NCI-H1048 (cell line): ENCODE results near the gene PADI1.

Experiments used
- DNase-seq: peaks from one replicate; lab custom pipeline; 2025; lab: John Stamatoyannopoulos, UW

Gene PADI1, protein sequence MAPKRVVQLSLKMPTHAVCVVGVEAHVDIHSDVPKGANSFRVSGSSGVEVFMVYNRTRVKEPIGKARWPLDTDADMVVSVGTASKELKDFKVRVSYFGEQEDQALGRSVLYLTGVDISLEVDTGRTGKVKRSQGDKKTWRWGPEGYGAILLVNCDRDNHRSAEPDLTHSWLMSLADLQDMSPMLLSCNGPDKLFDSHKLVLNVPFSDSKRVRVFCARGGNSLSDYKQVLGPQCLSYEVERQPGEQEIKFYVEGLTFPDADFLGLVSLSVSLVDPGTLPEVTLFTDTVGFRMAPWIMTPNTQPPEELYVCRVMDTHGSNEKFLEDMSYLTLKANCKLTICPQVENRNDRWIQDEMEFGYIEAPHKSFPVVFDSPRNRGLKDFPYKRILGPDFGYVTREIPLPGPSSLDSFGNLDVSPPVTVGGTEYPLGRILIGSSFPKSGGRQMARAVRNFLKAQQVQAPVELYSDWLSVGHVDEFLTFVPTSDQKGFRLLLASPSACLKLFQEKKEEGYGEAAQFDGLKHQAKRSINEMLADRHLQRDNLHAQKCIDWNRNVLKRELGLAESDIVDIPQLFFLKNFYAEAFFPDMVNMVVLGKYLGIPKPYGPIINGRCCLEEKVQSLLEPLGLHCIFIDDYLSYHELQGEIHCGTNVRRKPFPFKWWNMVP

DNA sequence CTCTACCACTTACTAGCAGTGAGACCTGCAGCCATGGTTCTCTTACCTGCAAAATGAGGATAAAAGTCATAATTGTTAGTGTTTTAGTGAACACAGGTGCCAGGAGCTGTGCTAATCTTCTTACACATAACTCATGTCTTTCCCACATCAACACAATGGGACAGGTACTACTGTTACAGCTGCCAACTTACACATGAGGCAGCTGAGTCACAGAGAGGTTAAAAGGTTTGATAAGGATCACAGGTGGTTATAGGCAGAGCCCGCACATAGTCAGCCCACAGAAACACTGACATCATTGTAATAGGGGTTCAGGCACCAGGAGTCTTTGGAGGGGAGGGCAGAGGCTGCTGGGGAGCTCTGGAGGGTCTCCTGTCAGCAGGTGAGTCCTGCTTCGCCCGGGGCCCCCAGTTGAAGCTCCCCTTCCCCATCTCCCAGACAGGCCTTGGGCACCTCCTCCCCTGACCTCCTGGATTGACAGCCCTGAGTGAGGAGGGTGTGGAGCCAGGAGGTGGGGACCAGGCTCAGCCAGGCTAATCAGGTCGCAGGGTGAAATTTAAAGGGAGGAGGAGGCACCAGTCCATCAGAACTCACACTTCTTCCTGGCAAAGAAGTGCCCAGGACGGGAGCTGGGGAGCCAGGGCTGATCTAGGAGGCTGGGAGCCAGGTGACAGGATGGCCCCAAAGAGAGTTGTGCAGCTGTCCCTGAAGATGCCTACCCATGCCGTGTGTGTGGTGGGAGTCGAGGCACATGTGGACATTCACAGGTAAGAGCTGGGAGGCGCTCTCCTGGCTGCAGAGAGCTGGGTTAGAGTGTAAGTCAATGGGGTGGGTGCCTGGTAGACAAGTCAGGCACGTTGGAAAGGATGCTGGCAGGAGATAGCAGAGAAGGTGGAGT lies at the start of gene PADI1:
TSS of gene PADI1 (plus strand) at position 583 of the 895 bp plus-strand sequence. CDS start at position 673, 90 bp downstream.
- DNase-seq: no peak

DNA sequence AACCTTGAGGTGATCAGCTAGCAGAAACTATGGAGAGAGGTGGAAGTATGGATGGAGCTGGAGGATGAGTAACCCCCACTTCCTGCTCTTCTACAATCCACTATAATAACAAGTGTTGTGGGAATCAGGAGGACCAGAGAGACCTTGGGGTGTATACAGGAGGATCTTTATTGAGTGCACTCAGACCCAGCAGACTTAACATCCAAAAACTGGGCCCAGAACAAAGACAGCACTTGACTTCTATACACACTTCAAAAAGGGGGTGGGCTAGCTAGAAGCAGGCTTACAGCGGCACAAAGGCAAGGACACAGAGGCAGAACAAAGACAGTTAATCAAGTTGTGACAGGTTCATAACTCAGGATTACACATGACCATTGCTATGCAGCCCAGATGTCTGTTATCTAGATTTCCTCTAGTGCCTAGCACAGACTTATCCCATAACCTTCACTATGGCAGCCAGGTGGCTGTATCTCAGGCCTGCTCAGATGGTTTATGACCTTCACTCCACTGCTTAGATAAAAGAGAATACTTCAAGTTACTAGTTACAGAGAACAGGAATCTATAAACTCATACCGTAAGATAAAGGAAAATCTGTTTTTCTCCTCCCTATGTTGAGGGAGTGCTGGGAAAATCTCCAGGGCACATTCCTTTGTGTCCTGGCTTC lies 49.5 kb upstream of the PADI1 start:
- DNase-seq: no peak

DNA sequence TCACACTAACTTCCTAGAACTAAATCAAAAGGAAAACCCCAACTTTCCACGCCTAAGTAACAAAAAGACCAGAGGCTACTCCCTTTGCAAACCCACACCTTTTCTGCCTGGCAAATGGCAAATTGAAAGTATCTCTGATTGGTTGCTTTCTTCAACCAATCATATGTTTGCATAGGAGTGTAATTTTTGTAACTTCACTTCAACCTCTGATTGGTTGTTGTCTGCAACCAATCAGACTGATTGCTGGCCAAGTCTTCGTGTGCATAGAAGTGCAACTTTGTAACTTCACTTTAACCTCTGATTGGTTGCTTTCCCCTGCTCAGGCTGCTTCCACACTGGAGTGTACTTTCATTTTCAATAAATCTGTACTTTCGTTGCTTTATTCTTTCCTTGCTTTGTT lies 48.8 kb upstream of the PADI1 start:
- no peak for DNase-seq

DNA sequence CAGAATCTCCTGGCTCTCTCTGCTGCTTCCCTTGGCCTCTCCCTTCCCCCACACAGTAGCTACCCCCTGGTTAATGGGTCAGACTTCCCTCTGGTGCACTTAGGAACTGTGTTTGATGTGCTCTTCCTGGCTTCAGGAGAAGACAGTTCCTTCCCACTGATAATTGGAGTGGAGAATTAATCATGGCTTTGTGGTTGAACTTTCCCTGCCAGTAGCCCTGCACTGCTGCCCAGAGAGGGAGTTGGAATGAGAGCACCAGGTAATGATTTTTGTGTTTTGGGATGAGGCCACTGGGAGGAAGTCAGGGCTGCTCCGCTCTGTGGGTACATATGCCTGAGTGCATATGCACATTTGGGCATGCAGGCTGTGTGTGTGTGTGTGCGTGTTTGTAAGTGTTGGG lies 46.0 kb upstream of the PADI1 start:
- no peak for DNase-seq

DNA sequence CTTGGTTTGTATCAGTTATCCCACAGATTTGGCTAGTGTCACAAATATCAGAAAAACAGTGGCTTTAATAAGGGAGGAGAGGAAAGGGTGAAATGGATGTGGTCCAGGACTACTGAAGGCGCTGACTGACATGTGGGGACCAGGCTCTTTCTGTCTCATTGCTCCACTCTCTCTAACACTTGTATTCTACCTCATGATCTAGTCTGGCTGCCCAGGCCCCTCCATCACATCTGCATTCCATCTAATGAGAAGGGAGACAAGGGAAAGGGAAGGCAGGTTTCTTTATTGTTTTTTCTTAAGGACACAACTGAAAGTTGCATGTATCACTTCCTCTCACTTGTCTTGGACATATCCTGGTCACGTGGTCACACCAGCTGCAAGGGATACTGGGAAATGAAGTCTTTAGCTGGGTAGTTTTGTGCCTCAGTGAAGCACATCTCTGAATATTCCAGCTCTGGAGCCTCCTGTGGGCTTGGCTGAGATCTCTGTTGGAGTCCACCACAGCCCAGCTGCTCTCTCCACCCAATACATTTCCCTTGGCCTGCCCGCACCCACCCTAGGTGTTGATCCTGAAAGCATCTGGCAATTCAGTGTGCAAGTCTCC lies 43.7 kb upstream of the PADI1 start:
- DNase-seq: no peak

DNA sequence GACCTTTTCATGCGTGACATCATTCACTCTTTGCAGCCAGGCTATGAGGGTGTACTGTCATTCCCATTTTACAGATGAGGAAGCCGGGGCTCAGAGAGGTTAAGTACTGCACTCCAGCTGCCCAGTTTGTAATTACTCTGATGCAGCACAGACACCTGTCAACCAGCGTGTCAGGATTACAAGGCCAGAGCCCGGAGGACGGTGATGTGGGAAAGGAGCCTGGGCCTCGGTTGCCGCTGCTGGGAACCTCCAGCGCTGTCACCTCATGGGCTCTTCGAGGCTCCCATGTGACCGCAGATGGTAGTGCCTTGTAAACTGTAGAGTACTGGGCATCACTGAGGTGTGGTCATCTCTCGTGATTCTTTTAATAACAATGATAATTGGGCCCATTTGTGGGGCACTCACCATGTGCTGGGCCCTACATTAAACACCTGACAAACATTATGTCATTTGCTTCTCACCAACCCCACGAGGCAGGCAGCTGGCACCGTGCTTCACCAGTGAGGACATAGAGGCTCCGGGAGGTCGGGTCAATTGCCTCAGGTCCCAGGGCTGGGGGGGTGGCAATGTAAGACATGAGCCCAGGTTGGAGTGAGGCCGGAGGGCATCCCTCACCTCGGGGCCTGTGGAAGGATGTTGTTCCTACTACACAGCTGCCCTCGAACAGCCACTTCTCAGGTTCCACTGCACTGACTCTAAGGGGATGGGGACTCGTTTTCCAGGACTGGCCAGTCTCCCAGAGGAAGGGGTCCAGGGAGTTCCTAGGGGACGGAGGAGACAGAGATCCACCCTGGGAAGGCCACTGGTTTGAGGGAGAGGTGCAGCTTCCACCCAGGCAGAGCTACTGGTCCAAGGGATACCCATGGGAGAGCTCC lies 42.8 kb upstream of the PADI1 start:
- no peak for DNase-seq

DNA sequence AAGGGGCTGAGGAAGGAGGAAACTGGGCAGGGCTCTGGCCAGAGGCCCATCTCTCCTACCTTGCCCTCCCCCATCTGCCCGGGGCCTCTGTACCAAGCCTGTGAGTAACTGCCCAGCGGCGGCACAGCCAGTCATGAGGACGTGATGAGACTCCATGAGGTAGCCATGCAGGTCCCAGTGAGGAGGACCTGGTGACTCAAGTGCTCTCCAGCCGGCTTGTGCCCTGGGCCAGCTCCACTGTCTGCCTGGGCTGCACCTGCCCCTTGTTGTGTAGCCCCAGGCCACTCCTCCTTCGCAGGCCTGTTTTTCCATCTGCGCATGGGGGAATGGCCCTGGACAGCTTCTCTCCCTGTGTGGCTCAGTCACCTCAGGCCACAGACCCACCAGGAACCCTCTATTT lies 42.0 kb upstream of the PADI1 start:
- DNase-seq: no peak

DNA sequence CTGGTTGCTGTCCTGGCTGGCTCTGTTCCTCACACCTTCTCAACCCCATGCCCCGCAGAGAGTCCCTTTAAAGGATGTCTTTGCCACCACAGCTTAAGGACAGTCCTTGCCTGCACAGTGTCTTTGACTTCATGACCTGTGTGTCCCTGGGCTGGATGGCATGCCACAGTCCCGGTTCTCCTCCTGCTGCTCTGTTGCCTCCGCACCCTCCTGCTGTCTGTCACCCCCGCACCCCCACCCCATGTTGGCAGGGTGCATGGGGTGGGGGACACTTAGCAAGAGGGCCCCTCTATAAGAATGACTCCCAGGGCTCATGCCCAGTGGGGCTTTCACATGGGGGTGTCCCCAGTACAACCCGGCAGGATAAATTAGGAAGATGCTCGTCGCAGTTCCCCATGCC lies 41.6 kb upstream of the PADI1 start:
- DNase-seq: no peak

DNA sequence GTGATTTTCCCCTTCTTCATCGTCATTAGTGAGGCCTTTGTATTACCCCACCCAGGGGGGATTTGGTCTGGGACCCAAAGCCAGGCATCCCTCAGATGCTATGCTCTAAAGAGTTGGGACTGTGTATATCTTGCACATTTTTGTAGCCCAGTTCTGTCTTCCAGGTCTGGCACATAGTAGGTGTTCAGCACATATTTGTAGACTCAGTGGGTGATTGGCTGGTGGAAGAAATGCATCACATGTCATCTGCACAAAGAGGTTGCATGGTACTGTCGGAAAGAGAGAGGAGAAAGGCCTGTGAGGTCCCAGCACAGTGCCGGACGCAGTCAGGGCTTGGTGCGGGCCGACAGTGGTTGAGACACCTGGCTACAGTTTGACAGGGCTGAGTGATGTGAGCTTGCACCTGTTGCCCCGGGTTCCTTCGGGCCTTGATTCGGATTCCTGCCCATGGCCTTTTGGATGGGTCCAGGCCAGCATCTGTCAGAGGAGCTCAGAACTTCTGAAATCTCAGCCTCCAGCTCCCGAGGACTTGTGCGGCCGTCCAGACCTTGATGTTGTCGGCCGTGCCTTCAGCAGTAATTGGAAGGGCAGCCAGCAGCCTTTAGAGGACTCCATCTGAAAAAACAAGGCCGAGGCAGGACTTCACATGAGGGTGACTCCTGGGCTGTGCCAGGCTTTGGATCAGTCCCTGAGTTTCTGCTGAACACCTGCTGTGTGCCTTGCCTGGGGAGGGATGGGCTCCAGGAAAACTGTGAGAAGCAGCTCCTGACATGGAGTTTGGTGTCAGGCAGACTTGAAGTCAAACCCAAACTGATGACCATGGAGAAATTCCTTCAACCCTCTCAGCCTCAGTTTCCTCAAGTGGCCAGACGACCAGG lies 40.9 kb upstream of the PADI1 start:
- no peak for DNase-seq

DNA sequence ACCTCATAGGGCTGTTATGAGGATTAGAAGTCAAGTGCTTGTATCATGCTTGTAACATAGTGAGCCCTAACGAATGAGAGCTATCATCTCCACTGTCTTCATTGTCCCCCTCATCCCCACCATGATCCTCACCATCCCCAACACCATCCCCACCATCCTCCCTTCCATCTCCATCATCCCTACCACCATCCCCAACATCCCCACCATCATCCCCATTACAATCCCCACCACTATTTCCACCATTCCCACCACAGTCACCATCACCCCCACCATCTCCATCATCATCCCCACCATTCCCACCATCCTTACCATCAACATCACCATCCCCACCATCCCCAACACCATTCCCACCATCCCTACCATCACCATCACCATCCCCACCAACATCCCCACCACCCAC lies 39.1 kb upstream of the PADI1 start:
- no peak for DNase-seq

DNA sequence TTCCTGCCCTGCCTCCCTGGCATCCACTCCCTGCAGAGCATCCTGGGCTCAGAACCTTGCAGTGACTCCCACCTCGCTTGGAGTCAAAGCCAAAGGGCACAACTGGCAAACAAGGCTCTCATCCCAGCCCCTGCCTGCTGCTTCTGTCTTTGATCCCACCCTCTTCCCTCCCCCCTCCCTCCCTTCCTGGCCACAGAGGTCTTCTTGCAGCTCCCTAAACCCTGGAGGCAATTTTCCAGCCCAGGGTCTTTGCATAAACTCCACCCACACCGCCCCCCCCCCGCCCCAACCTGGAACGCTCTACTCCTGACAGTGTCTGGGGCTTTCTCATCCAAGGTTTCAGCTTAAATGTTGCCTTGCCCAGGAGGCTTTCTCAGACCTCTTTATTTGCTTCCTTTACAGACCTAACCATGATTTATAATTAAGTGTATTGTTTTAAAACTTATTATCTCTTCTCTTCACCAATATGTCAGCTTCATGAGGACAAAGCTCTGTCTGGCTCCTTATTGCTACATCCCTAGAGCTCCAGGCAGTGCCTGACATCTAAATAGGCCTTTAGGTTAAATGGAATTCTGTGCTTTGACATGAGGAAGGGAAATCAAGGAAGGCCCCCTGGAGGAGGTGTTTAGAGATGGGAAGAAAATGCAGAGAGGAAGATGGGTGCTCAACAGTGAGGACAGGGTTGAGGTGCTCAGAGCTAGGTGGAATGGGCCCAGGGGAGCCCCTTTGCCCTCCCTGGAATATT lies 37.7 kb upstream of the PADI1 start:
- no peak for DNase-seq

DNA sequence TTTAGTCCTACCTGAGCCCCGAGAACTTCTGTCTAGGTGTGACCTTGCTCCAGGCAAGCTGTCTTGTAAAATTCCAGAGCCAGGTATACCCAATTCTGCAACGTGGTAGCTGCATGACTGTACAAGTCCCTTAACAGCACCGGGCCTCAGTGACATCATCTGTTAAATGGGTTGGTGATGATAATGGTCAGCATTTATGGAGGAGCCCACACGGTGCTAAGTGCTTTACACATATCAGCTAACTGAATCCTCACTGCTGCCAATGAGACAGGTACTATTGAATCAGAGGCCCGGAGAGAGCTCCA lies 37.2 kb upstream of the PADI1 start:
- no peak for DNase-seq

DNA sequence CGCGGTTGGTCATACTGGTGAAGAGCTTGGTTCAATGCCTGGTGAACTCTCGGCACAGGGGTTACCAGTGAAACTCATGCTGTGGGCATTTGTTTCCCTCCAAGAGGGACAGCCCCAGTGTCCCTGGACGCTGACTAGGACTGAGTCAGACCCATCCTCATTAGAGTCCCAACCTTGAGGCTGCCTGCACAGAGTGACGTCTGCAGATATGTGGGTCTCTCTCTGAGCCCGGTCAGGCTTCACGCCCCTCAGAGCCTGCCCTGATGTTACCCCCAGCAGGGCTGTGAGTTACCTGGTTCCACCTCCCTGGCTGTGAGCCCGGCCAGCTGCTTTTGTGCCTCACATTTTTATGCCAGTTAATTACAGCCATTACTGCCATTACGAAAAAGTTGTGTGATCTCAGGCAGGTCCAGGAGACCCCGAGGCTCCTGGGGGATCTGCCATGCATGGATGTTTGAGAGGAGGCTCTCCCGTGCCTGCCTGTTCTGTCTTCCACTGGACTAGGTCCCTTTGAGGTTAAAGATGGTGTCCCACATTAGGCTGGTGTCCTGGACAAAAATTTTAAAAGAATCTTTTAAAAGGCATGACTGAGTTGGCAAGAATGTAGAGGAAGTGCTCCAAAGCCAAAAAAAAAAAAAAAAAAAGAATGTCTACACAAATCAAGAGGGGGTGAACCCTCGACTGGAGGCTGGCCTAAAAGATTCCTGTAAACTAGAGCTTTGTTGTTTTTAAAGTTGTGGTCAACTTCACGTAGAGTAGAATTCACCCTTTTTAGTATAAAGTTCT lies 36.6 kb upstream of the PADI1 start:
- no peak for DNase-seq

DNA sequence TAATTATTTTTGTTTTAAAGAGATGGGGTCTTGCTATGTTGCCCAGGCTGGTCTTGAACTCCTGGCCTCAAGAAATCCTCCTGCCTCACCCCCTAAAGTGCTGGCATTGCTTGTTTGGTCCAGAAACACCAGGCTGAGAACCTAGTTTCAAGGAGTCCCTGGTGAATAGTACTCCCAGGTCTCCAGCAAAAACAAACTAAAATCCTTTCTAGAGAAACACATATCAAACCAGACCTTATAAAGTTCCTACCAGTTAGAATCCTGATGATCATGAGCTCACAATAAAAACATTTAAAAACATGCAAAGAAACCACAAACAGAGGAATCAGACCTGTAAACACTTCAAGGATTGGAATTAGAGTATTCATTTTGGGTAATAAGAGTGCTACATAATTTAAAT lies 34.4 kb upstream of the PADI1 start:
- DNase-seq: no peak

DNA sequence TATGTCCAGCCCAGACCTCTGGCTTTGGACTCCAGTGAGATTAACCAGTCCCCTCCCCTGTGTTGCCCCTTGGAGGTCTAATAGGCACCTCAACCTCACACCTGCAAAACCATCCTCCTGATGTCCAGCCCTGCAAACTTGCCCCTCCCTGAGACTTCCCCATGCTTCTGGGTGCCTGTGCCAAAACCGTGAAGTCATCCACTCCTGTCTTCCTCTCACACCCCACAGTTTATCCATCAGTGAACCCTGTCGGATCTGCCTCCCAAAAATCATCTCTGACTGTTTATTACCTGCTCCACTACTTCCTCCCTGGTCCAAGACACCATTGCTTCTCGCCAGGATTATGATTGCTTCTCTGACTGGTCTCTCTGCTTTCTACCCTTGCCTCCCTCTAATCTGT lies 31.7 kb upstream of the PADI1 start:
- DNase-seq: no peak

DNA sequence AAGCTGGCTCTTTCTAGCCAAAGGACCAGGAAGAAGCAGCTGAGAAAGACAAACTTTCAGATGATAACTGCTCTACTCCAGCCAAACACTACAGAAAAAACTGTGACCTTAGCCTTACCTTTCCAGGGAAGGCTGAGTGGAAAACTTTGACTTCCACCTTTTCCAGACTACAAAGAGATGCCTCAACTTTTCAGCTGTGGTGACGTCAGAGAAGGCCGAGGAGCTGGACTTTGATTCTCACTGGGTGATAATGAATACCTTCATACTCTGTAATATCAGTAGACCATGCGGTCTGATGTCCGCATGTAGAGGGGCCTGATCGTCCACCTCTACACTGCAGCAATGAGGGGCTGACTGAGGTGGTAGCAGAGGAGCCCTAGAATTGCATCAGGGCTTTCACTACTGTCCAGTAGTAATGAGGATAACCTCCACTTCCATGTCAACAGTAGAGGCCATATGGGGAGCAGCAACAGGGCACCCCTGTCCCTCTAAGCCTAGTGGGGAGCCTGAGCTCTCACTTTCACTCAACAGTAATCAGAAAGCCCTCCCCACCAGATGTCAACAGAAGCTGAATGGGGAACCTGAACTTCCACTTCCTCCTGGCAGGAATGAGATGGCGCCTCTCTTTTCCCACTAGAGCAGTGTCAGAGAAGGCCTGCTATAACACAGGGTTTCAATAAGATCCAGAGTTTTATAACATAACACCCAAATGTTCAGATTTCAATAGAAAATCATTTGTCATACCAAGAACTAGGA lies 28.4 kb upstream of the PADI1 start:
- no peak for DNase-seq

DNA sequence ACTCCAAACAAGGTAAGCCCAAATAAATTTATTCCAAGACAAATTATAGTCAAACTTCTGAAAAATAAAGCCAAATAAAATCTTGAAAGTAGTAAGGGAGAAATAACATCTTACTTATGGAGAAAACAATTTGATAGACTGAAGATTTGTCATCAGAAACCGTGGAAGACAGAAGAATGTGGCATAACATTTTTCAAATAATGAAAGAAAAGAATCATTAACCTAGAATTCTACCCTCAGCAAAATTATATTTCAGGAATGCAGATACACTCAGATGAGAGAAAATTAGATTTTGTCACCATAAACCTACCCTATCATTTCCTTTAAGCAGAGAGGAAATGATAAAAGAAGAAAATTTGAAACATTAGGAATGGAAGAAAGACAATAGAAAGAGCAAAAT lies 27.3 kb upstream of the PADI1 start:
- DNase-seq: no peak
